H1 (cell line): Measurements from ENCODE around the gene ZXDC. TPM values are rescaled to one million over a fixed set of nuclear protein-coding genes. Genes with fewer than 3 reads are reported as not detected.

Source experiments
- GTF2F1 ChIP-seq: IDR thresholded peaks from 2 replicates; pipeline ENCODE4 v1.6.1; 2012; ENCODE audit warnings: low read depth, low read length, improper control_type of control experiment, borderline replicate concordance
- KDM4A ChIP-seq: IDR thresholded peaks from one replicate; pipeline ENCODE4 v1.7.1; 2012; ENCODE audit warnings: low read depth, mild to moderate bottlenecking, moderate library complexity, low read length, inconsistent platforms; ENCODE audit not compliant: severe bottlenecking
- SP4 ChIP-seq: IDR thresholded peaks from 2 replicates; pipeline ENCODE4 v1.6.1; 2012; ENCODE audit warnings: low read length, inconsistent platforms
- polyA plus RNA-seq, 7 experiments: library from polyadenylated mRNA; depleted of rRNA in 3 of 7; stranded (reverse) in 5 of 7; unstranded in 2 of 7; fragments of >200 nt in 5 of 7; fragments of 200-250 nt in 2 of 7; gene quantifications; 1 replicate in 5 of 7; 2 replicates in 1 of 7; 4 replicates in 1 of 7; pipeline versions ENCODE4 v1.2.1 to v1.2.3, GENCODE V29; 2011 to 2013; ENCODE audit warnings: missing spikeins in 2 of 7, mixed read lengths in 2 of 7
- total RNA-seq: library from RNA; stranded (reverse); fragmentation: NEBNext Ultra II Directional; extraction: Animal tissue kit (Norgen Biotek cat#: 25700); gene quantifications from 2 replicates; pipeline ENCODE4 v1.2.1, GENCODE V29; 2021

ZXDC gene
- total and polyA plus RNA-seq, 2 of the 8 experiments (the other 6 are each of a cell fraction or from before 2014, with no cell fraction given): 12.7 to 24.3 TPM

- TF ChIP-seq KDM4A (no peak), GTF2F1 (no peak), SP4 (no peak)
Observed at GRCh38 chr3:126390751-126391150, 84.9 kb downstream of the ZXDC start (continued).
